Keratinocyte (primary cell): ENCODE measurements around the gene DTNBP1. TPM values are rescaled to one million over a fixed set of nuclear protein-coding genes. Genes with fewer than 3 reads are reported as not detected.

Source experiments
- DNase-seq: peaks from one replicate; pipeline ENCODE4 v3.0.0-alpha.2; 2011; ENCODE audit warnings: low read depth, missing footprints, low spot score
- FAIRE-seq: peaks from 2 replicates; lab custom pipeline; 2011; peaks lifted over from hg19 to GRCh38; lab: Jason Lieb, UNC
- H2AFZ ChIP-seq: 2 replicates; pipeline ENCODE4 v1.6.0; 2012; ENCODE audit warnings: low read length, control low read depth, inconsistent platforms; ENCODE audit not compliant: control insufficient read depth
- H3K27ac ChIP-seq: 2 replicates; pipeline ENCODE4 v1.5.1; 2011; ENCODE audit warnings: low read length; ENCODE audit not compliant: control insufficient read depth, insufficient read depth
- H3K27me3 ChIP-seq: 3 replicates; pipeline ENCODE4 v1.6.0; 2011; ENCODE audit warnings: low read length; ENCODE audit not compliant: control insufficient read depth, insufficient read depth; ENCODE audit errors: extremely low read depth
- H3K36me3 ChIP-seq, 2 experiments: 2 replicates in 1 of 2; 3 replicates in 1 of 2; pipeline ENCODE4 v1.5.1; 2011; ENCODE audit warnings: low read length in 2 of 2, mild to moderate bottlenecking in 1 of 2; ENCODE audit not compliant: control insufficient read depth in 2 of 2, insufficient read depth in 2 of 2; ENCODE audit errors: extremely low read depth in 1 of 2
- H3K4me1 ChIP-seq: 3 replicates; pipeline ENCODE4 v1.5.1; 2011; ENCODE audit warnings: low read length; ENCODE audit not compliant: control insufficient read depth, insufficient read depth; ENCODE audit errors: extremely low read depth
- H3K4me2 ChIP-seq: 3 replicates; pipeline ENCODE4 v1.6.0; 2011; ENCODE audit warnings: low read depth, low read length; ENCODE audit not compliant: control insufficient read depth, insufficient read depth; ENCODE audit errors: extremely low read depth
- H3K4me3 ChIP-seq, 3 experiments: fragments of 200-600 bp in 1 of 3; sonication (generic) in 1 of 3; 2 replicates in 2 of 3; 3 replicates in 1 of 3; pipeline ENCODE4 v1.5.1; 2011 to 2016; ENCODE audit warnings: low read length in 3 of 3, mild to moderate bottlenecking in 3 of 3, control low read depth in 2 of 3, inconsistent platforms in 1 of 3, low read depth in 1 of 3, mixed read lengths in 1 of 3, mixed run types in 1 of 3, moderate library complexity in 1 of 3; ENCODE audit not compliant: control insufficient read depth in 2 of 3, insufficient read depth in 2 of 3; ENCODE audit errors: extremely low read depth in 1 of 3
- H3K79me2 ChIP-seq: 2 replicates; pipeline ENCODE4 v1.6.0; 2012; ENCODE audit warnings: low read length; ENCODE audit not compliant: control insufficient read depth, insufficient read depth
- H3K9ac ChIP-seq: 3 replicates; pipeline ENCODE4 v1.6.0; 2011; ENCODE audit warnings: low read length; ENCODE audit not compliant: control insufficient read depth, insufficient read depth; ENCODE audit errors: extremely low read depth
- H3K9me1 ChIP-seq: 3 replicates; pipeline ENCODE4 v1.6.0; 2011; ENCODE audit warnings: low read length; ENCODE audit not compliant: control insufficient read depth, insufficient read depth; ENCODE audit errors: extremely low read depth
- H3K9me3 ChIP-seq: 2 replicates; pipeline ENCODE4 v1.5.1; 2012; ENCODE audit warnings: low read depth, low read length; ENCODE audit not compliant: control insufficient read depth
- H4K20me1 ChIP-seq: 3 replicates; pipeline ENCODE4 v1.6.0; 2011; ENCODE audit warnings: low read length; ENCODE audit not compliant: control insufficient read depth, insufficient read depth; ENCODE audit errors: extremely low read depth
- EZH2 ChIP-seq: IDR thresholded peaks from one replicate; pipeline ENCODE4 v1.6.1; 2012; ENCODE audit warnings: inconsistent platforms, mild to moderate bottlenecking, low read length, moderate library complexity
- dilution Hi-C: fragments of 300-500 bp; cut with MboI; formaldehyde crosslinking; loops from one replicate; pipeline ENCODE4 v1.7.0; 2020; ENCODE audit warnings: low sequenced_read_pairs; ENCODE audit not compliant: extremely low pct_ligation_motif_present
- polyA plus RNA-seq, 5 experiments: library from polyadenylated mRNA; depleted of rRNA in 3 of 5; stranded (reverse) in 3 of 5; stranded (forward) in 1 of 5; unstranded in 1 of 5; fragments of >200 nt; gene quantifications; 1 replicate in 1 of 5; 2 replicates in 3 of 5; 3 replicates in 1 of 5; pipeline versions ENCODE4 v1.2.1 to v1.2.3, GENCODE V29; 2011 to 2012; ENCODE audit warnings: missing spikeins in 2 of 5, low read depth in 1 of 5, low replicate concordance in 1 of 5
- TF ChIP-seq, protein P1 (sequence below), 3 experiments: IDR thresholded peaks in 1 of 3; conservative IDR thresholded peaks in 1 of 3; optimal IDR thresholded peaks in 1 of 3; 2 replicates in 2 of 3; 3 replicates in 1 of 3; pipeline versions ENCODE3 to v1.5.1; 2011; ENCODE audit warnings: low read length in 3 of 3, mild to moderate bottlenecking in 3 of 3, moderate library complexity in 2 of 3, control low read depth in 1 of 3, inconsistent platforms in 1 of 3; ENCODE audit not compliant: insufficient read depth in 2 of 3; ENCODE audit errors: extremely low read depth in 1 of 3

DTNBP1 gene
- polyA plus RNA-seq, 1 donor (not counting 4 experiments of a cell fraction or from before 2014, with no cell fraction given): 11.5 TPM

DNA sequence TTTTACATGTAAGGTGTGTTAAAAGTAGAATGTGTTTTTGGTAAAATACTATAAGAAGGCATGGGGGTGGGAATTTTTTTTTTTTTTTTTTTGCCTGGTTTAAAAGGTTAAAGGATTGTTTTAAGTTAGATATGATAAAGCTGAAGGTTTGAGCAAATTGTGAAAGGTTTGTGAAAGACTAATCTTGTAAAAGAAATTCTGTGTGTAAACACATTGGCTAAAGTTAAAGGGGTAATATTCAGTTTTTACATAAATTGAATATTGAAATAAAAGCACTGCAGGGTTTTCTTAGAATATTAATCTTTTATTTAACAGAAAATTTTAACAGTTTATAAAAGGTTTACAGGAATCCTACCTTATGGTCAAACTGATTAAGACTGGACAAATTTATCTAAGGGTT is 105.7 kb downstream of the DTNBP1 start:
- Histone ChIP-seq H3K4me1 (no peaks in the 10 kb centered on the region), H3K9me1 (no peaks in the 10 kb centered on the region), H3K27ac (no peak overlapping the region), H3K79me2 (no peaks in the 10 kb centered on the region), H3K27me3 (no peaks in the 10 kb centered on the region), H3K9me3 (no peaks in the 10 kb centered on the region), H2AFZ (no peak overlapping the region), H3K36me3 (no peaks in the 10 kb centered on the region), H3K9ac (no peak overlapping the region), H4K20me1 (no peaks in the 10 kb centered on the region), H3K4me3 (no peak overlapping the region), H3K4me2 (no peak overlapping the region)
- dilution Hi-C loops: no loop called here
- DNase-seq: no peak
- TF ChIP-seq, protein P1, sequence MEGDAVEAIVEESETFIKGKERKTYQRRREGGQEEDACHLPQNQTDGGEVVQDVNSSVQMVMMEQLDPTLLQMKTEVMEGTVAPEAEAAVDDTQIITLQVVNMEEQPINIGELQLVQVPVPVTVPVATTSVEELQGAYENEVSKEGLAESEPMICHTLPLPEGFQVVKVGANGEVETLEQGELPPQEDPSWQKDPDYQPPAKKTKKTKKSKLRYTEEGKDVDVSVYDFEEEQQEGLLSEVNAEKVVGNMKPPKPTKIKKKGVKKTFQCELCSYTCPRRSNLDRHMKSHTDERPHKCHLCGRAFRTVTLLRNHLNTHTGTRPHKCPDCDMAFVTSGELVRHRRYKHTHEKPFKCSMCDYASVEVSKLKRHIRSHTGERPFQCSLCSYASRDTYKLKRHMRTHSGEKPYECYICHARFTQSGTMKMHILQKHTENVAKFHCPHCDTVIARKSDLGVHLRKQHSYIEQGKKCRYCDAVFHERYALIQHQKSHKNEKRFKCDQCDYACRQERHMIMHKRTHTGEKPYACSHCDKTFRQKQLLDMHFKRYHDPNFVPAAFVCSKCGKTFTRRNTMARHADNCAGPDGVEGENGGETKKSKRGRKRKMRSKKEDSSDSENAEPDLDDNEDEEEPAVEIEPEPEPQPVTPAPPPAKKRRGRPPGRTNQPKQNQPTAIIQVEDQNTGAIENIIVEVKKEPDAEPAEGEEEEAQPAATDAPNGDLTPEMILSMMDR (optimal IDR thresholded peaks at IDR 0.05 in 1 of 3, IDR thresholded peaks at IDR 0.05 in 1 of 3, conservative IDR thresholded peaks at IDR 0.05 in 1 of 3; ENCODE audit: extremely low read depth in 1 of 3, insufficient read depth in 2 of 3, low read length in 3 of 3): no peak
- TF ChIP-seq EZH2: no peak
- FAIRE-seq: no peak

DNA sequence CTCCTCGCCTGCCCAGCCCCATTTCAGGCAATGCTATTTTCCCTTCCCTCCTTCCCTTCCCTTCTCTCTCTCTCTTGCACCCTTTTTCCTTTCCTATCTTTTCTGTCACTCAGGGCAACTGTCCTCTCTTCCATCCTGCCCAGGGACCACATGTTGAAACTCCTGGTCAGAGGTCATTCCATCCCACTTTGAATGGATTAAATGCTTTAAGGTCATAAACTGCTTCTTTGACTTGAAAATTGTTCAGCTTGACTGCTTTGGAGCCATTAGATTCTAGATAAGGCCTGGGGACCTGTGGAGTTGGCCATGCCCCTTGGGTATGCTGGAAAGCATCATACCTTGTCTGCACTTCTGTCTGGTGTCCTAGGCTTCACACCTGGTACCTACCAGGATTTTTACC is 106.1 kb downstream of the DTNBP1 start:
- H3K9me1 ChIP-seq: no peaks in the 10 kb centered on the region
- no peaks in the 10 kb centered on the region for H4K20me1 ChIP-seq
- no peak for DNase-seq
- H3K4me3 ChIP-seq: no peak overlapping the region
- no peak overlapping the region for H3K9ac ChIP-seq
- no peaks in the 10 kb centered on the region for H3K4me1 ChIP-seq
- no peaks in the 10 kb centered on the region for H3K9me3 ChIP-seq
- TF ChIP-seq EZH2: no peak
- TF ChIP-seq, protein P1 (optimal IDR thresholded peaks at IDR 0.05 in 1 of 3, IDR thresholded peaks at IDR 0.05 in 1 of 3, conservative IDR thresholded peaks at IDR 0.05 in 1 of 3; ENCODE audit: extremely low read depth in 1 of 3, insufficient read depth in 2 of 3, low read length in 3 of 3): no peak
- H3K27me3 ChIP-seq: no peaks in the 10 kb centered on the region
- FAIRE-seq: no peak
- H3K4me2 ChIP-seq: no peak overlapping the region
- H2AFZ ChIP-seq: no peak overlapping the region
- no peak overlapping the region for H3K27ac ChIP-seq
- dilution Hi-C loops: no loop called here
- no peaks in the 10 kb centered on the region for H3K36me3 ChIP-seq
- H3K79me2 ChIP-seq: no peaks in the 10 kb centered on the region
